DOHH2 (cell line): ENCODE data around the gene PDZD4.

Source experiments
- H3F3A ChIP-seq: fragments of 200-600 bp; sonication (generic), shearing (Covaris generic); 2 replicates; pipeline ENCODE4 v1.6.0; 2016; ENCODE audit warnings: antibody characterized with exemption, mild to moderate bottlenecking; ENCODE audit not compliant: control insufficient read depth, insufficient read depth
- H3K27ac ChIP-seq: fragments of 200-600 bp; sonication (generic); 2 replicates; pipeline ENCODE4 v1.5.1; 2014; ENCODE audit warnings: low read depth, mild to moderate bottlenecking, low read length, moderate library complexity
- H3K27me3 ChIP-seq: fragments of 200-600 bp; sonication (generic); 2 replicates; pipeline ENCODE4 v1.6.1; 2014; ENCODE audit warnings: mild to moderate bottlenecking, low read length, mixed read lengths; ENCODE audit not compliant: control insufficient read depth
- H3K36me3 ChIP-seq: fragments of 200-600 bp; sonication (generic); 2 replicates; pipeline ENCODE4 v1.6.1; 2014; ENCODE audit warnings: mild to moderate bottlenecking, low read length, moderate library complexity, mixed read lengths; ENCODE audit not compliant: control insufficient read depth
- H3K4me1 ChIP-seq: fragments of 200-600 bp; sonication (generic); 2 replicates; pipeline ENCODE4 v1.6.1; 2014; ENCODE audit warnings: mild to moderate bottlenecking, low read length, mixed read lengths; ENCODE audit not compliant: control insufficient read depth
- H3K4me2 ChIP-seq: fragments of 200-600 bp; sonication (generic); 2 replicates; pipeline ENCODE4 v1.6.0; 2014; ENCODE audit warnings: mild to moderate bottlenecking, low read length, moderate library complexity
- H3K4me3 ChIP-seq: fragments of 200-600 bp; sonication (generic); 2 replicates; pipeline ENCODE4 v1.5.1; 2014; ENCODE audit warnings: mild to moderate bottlenecking, low read length, mixed read lengths
- H3K79me2 ChIP-seq: fragments of 200-600 bp; sonication (generic); 2 replicates; pipeline ENCODE4 v1.6.1; 2014; ENCODE audit warnings: mild to moderate bottlenecking, low read length, mixed read lengths; ENCODE audit not compliant: control insufficient read depth
- H3K9me2 ChIP-seq: fragments of 200-600 bp; sonication (generic); replicated peaks from 2 replicates; pipeline ENCODE4 v1.6.1; 2014; ENCODE audit warnings: mild to moderate bottlenecking, low read length, mixed read lengths; ENCODE audit not compliant: control insufficient read depth
- H3K9me3 ChIP-seq: fragments of 200-600 bp; sonication (generic); 2 replicates; pipeline ENCODE4 v1.6.1; 2014; ENCODE audit warnings: antibody characterized with exemption, low read length, mixed read lengths; ENCODE audit not compliant: control insufficient read depth, insufficient read depth
- H4K20me1 ChIP-seq: fragments of 200-600 bp; sonication (generic); 2 replicates; pipeline ENCODE4 v1.6.0; 2014; ENCODE audit warnings: low read depth, mild to moderate bottlenecking, antibody characterized with exemption, low read length, moderate library complexity; ENCODE audit not compliant: control insufficient read depth, insufficient read depth
- EZH2phosphoT487 ChIP-seq: fragments of 200-600 bp; sonication (generic); IDR thresholded peaks from 2 replicates; pipeline ENCODE4 v1.6.1; 2017; ENCODE audit warnings: borderline replicate concordance, mild to moderate bottlenecking, antibody characterized with exemption, low read length, moderate library complexity, mixed read lengths
- TF ChIP-seq, protein P1 (sequence below): fragments of 200-600 bp; sonication (generic); IDR thresholded peaks from one replicate; pipeline ENCODE4 v1.5.1; 2014; ENCODE audit warnings: antibody characterized with exemption, mild to moderate bottlenecking, low read depth, low read length; ENCODE audit not compliant: poor library complexity, severe bottlenecking

PDZD4 gene

DNA sequence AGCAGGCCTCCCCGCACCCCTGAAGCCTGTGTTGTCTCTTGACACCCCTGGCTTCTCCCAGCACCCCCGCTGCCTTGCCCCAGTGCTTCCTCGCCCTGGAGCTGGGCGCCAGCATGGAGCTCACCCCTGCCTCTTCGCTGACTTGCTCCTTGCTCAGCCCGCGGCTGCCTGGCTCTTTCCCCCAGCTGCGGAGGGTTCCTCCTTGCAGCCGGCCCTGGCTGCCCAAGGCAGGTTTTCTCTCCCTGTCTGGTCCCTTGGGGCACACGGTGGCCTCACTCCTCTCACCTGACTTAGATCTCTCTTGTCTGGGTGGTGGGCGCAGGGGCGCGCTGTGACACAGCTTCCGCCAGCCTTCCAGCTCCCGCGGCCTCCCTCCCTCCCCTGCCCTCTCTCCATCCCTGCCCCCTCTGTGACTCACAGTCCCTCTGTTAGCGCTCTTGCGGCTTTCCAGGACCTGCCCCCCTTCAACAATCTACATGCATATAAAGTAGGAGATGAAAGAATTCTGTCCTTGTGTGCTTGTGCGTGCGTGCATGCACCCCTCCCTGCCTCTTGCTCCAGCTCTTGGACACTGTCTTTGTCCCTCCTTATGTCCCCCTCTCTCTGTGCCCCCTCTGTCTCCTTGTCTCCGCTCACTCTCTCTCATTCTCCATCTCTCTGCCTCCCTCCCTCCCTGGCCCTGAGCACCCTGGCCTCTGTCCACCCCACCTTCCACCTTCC, 64.1 kb downstream of the PDZD4 start:
- Histone ChIP-seq H3K27me3 (no peaks in the 10 kb centered on the region), H3K9me3 (no peaks in the 10 kb centered on the region), H3K4me3 (no peak overlapping the region), H4K20me1 (no peaks in the 10 kb centered on the region), H3K27ac (no peak overlapping the region), H3K4me1 (peaks cover 3% of the 10 kb centered on the region; the same call in 1 of the 2 replicates), H3K4me2 (no peak overlapping the region), H3K9me2 (no peaks in the 10 kb centered on the region), H3K79me2 (no peaks in the 10 kb centered on the region), H3F3A (no peaks in the 10 kb centered on the region), H3K36me3 (no peaks in the 10 kb centered on the region)
- no peak for TF ChIP-seq EZH2phosphoT487
- TF ChIP-seq, protein P1, sequence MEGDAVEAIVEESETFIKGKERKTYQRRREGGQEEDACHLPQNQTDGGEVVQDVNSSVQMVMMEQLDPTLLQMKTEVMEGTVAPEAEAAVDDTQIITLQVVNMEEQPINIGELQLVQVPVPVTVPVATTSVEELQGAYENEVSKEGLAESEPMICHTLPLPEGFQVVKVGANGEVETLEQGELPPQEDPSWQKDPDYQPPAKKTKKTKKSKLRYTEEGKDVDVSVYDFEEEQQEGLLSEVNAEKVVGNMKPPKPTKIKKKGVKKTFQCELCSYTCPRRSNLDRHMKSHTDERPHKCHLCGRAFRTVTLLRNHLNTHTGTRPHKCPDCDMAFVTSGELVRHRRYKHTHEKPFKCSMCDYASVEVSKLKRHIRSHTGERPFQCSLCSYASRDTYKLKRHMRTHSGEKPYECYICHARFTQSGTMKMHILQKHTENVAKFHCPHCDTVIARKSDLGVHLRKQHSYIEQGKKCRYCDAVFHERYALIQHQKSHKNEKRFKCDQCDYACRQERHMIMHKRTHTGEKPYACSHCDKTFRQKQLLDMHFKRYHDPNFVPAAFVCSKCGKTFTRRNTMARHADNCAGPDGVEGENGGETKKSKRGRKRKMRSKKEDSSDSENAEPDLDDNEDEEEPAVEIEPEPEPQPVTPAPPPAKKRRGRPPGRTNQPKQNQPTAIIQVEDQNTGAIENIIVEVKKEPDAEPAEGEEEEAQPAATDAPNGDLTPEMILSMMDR = no peak

GRCh38 chrX:153765138-153766079, 64.9 kb downstream of the PDZD4 start:
- no peaks in the 10 kb centered on the region for H3K27me3 ChIP-seq
- no peaks in the 10 kb centered on the region for H3K79me2 ChIP-seq
- no peaks in the 10 kb centered on the region for H3K36me3 ChIP-seq
- H3F3A ChIP-seq = no peaks in the 10 kb centered on the region
- H3K27ac ChIP-seq = no peak overlapping the region
- no peak for TF ChIP-seq EZH2phosphoT487
- TF ChIP-seq, protein P1 = no peak
- no peaks in the 10 kb centered on the region for H4K20me1 ChIP-seq
- H3K4me1 ChIP-seq = peaks cover 3% of the 10 kb centered on the region; the same call in 1 of the 2 replicates
- H3K4me3 ChIP-seq = no peak overlapping the region
- no peaks in the 10 kb centered on the region for H3K9me2 ChIP-seq
- H3K4me2 ChIP-seq = no peak overlapping the region
- no peaks in the 10 kb centered on the region for H3K9me3 ChIP-seq

GRCh38 chrX:153764786-153765137, 65.6 kb downstream of the PDZD4 start:
- no peak overlapping the region for H3K27ac ChIP-seq
- no peak overlapping the region for H3K4me3 ChIP-seq
- no peak overlapping the region for H3K4me2 ChIP-seq

More at GRCh38 chrX:153764786-153765137, 65.6 kb downstream of the PDZD4 start:
- H3K4me1 ChIP-seq = peaks cover 3% of the 10 kb centered on the region; the same call in 1 of the 2 replicates
- H3K27me3 ChIP-seq = no peaks in the 10 kb centered on the region
- H3K36me3 ChIP-seq = no peaks in the 10 kb centered on the region
- no peaks in the 10 kb centered on the region for H3K9me3 ChIP-seq
- H3K79me2 ChIP-seq = no peaks in the 10 kb centered on the region
- H3K9me2 ChIP-seq = no peaks in the 10 kb centered on the region
- no peak for TF ChIP-seq EZH2phosphoT487
- TF ChIP-seq, protein P1 = no peak
- no peaks in the 10 kb centered on the region for H4K20me1 ChIP-seq
- no peaks in the 10 kb centered on the region for H3F3A ChIP-seq
